ENCODE measurements around the gene TPM4.
"Not testable (repeated sequence)": the region's sequence is repeated elsewhere in the genome, so short reads cannot be mapped to it uniquely, and the experiment has no call there.

Gene TPM4

GRCh38 chr19:16076154-16076957 is at the start of gene TPM4:
TPM4 (plus strand) TSS chr19:16076495; CDS start chr19:16076566, 71 bp downstream.
- in situ Hi-C loops (cut with MboI; ENCODE audit: low pct_unique_long_range_greater_than_20kb, low sequenced_read_pairs), result no loop called here
- peak; percentile 91 for DNase-seq

- in situ Hi-C loops (cut with MboI; ENCODE audit: low pct_unique_long_range_greater_than_20kb, low sequenced_read_pairs), result no loop called here
These were observed 49.5 kb upstream of the TPM4 start for GRCh38 chr19:16026756-16027155.

DNA sequence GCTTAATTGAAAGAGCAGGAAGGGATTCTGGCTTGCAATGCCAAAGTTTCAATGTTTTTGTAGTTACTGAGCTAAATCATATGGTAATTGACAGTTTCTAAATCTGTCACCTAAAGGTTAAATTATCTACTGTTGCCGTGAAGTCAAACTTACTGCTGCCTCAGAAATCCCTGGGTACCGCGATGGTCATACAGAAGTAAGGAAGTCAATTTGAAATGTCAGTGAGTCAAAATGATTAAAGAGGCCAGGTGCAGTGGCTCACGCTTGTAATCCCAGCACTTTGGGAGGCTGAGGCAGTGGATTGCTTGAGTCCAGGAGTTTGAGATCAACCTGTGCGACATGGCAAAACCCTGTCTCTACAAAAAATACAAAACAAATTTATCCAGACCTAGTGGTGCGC is 48.8 kb upstream of the TPM4 start:
- DNase-seq, result no peak
- in situ Hi-C loops (cut with MboI; ENCODE audit: low pct_unique_long_range_greater_than_20kb, low sequenced_read_pairs), result no loop called here

More at GRCh38 chr19:16026756-16027155, 49.5 kb upstream of the TPM4 start:
- no peak for DNase-seq

GRCh38 chr19:16030155-16030554 is 46.1 kb upstream of the TPM4 start:
- in situ Hi-C loops (cut with MboI; ENCODE audit: low pct_unique_long_range_greater_than_20kb, low sequenced_read_pairs); DNase-seq: not testable (repeated sequence)

DNA sequence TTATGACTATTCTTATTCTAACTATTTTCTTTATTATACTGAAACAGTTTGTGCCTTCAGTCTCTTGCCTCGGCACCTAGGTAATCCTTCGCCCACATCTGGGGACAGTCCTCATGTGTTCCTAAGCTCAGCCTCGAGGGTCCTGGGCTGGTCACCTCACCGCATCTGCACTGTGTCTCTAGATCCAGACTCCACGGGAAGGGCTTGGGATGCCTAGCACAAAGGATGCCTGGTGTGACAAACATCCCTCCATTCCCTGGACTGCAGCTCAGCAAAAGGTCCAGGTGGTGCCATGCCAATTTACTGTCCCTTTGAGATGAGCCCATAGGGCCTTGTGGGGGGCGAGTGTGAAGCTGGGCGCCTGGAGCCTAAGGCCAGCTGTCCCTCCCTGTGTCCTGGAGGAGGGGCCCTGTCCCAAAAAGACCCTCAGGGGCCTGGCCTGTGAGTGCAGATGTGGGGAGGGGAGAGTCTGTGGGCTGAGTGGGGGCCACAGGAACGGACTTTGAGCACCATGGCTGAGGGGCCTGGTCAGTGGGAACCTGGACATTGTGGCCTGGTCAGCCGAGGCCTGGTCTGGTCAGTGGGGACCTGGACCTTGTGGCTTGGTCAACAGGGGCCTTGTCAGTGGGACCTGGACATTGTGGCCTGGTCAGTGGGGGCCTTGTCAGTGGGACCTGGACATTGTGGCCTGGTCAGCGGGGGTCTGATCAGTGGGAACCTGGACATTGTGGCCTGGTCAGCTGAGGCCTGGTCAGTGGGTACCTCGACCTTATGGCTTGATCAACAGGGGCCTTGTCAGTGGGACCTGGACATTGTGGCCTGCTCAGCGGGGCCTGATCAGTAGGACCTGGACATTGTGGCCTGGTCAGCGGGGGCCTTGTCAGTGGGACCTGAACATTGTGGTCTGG is 45.1 kb upstream of the TPM4 start:
- DNase-seq, result no peak
- in situ Hi-C loops (cut with MboI; ENCODE audit: low pct_unique_long_range_greater_than_20kb, low sequenced_read_pairs), result no loop called here

DNA sequence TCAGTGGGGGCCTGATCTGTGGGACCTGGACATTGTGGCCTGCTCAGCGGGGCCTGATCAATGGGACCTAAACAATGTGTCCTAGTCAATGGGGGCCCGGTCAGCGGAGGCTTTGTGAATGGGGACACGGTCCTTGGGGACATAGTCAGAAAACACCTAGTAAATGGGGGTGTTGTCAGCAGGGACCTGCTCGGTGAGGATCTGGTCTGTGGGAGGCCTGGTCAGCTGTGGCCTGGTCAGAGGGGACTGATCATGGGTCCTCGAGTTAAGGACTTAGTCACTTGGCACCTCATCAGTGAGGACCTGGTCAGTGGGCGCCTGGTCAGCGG is 44.5 kb upstream of the TPM4 start:
- no peak for DNase-seq
- in situ Hi-C loops (cut with MboI; ENCODE audit: low pct_unique_long_range_greater_than_20kb, low sequenced_read_pairs), result no loop called here

DNA sequence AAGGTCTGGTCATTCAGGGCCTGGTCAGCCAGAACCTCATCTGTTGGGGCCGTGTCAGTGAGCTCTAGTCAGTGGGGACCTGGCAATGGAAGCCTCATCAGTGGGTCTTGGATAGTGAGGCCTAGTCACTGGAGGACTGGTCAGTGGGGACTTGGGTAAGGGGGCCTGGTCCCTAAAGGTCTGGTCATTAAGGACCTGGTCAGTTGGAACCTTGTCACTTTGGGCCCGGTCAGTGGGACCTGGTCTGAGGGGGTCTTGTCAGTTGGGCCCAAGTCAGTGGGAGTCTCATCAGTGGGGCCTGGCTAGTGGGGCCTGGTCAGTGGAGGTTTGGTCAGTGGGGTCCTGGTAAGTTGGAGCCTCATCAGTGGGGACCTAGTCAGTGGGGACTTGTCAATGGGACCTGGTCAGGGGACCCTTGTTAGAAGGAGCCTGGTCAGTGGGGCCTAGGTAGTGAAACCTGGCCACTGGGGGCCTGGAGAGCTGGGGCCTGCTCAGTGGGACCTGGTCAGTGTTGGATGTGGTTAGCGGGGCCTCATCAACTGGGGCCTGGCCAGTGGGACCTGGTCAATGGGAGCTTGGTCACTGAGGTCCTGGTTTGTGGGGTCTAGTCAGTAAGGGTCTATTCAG is 43.7 kb upstream of the TPM4 start:
- in situ Hi-C loops (cut with MboI; ENCODE audit: low pct_unique_long_range_greater_than_20kb, low sequenced_read_pairs), result no loop called here
- no peak for DNase-seq

GRCh38 chr19:16033136-16033530 is 43.2 kb upstream of the TPM4 start:
- in situ Hi-C loops (cut with MboI; ENCODE audit: low pct_unique_long_range_greater_than_20kb, low sequenced_read_pairs), result no loop called here
- DNase-seq, result no peak

DNA sequence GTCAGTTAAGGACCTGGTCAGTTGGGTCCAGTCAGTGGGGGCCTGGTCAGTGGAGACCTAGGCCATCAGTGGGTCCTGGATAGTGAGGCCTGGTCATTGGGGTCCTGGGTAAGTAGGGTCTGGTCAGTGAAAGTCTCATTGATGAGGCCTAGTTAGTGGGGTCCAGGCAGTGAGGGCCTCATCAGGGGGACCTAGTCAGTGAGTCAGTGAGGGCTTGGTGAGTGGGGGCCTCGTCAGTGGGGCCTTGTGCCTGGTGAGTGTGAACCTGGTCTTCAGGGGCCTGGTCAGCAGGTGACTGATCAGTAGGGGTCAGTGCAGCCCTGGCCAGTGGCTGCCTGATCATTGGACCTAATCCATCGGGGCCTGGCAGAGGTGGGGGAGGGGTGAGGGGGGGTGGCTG is 42.6 kb upstream of the TPM4 start:
- in situ Hi-C loops (cut with MboI; ENCODE audit: low pct_unique_long_range_greater_than_20kb, low sequenced_read_pairs), result no loop called here
- DNase-seq, result no peak

- in situ Hi-C loops (cut with MboI; ENCODE audit: low pct_unique_long_range_greater_than_20kb, low sequenced_read_pairs), result no loop called here
- DNase-seq, result no peak
These were observed 42.1 kb upstream of the TPM4 start for GRCh38 chr19:16034180-16034579.

GRCh38 chr19:16034958-16035560 is 41.2 kb upstream of the TPM4 start:
- in situ Hi-C loops (cut with MboI; ENCODE audit: low pct_unique_long_range_greater_than_20kb, low sequenced_read_pairs), result no loop called here
- no peak for DNase-seq

GRCh38 chr19:16035601-16036297 is 40.5 kb upstream of the TPM4 start:
- in situ Hi-C loops (cut with MboI; ENCODE audit: low pct_unique_long_range_greater_than_20kb, low sequenced_read_pairs), result no loop called here
- no peak for DNase-seq

DNA sequence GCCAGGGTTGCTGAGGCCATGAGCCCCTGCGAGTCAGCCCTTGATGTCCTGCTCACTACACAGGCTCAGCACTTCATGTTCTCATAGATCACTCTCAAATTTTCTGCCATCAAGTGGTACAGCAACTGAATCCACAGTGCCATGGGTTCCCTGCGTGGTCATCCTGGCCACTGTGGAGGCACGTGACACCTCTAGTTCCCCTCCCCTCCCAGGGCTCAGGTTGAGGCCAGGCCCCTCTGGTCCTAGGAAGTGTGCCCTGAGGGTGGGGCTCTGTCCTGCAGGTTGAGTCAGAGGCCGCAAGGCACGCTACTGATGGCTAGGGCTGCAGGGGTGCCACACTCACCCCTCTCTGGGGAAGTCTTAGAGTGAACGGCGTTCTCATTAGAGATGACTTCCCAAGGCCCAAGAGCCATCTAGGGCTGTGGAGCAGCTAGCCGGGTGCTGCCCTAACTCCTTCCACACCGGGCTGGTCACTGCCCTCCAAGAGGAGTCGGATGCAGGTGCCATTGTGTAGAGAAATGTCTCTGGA is 39.8 kb upstream of the TPM4 start:
- in situ Hi-C loops (cut with MboI; ENCODE audit: low pct_unique_long_range_greater_than_20kb, low sequenced_read_pairs), result no loop called here
- DNase-seq, result no peak

- DNase-seq, result no peak
- in situ Hi-C loops (cut with MboI; ENCODE audit: low pct_unique_long_range_greater_than_20kb, low sequenced_read_pairs), result no loop called here
These were observed 39.4 kb upstream of the TPM4 start for GRCh38 chr19:16036941-16037340.

- DNase-seq, result no peak
- in situ Hi-C loops (cut with MboI; ENCODE audit: low pct_unique_long_range_greater_than_20kb, low sequenced_read_pairs), result no loop called here
These were observed 38.7 kb upstream of the TPM4 start for GRCh38 chr19:16037424-16038195.

GRCh38 chr19:16038196-16038695 is 38.0 kb upstream of the TPM4 start:
- in situ Hi-C loops (cut with MboI; ENCODE audit: low pct_unique_long_range_greater_than_20kb, low sequenced_read_pairs), result no loop called here
- DNase-seq, result no peak

DNA sequence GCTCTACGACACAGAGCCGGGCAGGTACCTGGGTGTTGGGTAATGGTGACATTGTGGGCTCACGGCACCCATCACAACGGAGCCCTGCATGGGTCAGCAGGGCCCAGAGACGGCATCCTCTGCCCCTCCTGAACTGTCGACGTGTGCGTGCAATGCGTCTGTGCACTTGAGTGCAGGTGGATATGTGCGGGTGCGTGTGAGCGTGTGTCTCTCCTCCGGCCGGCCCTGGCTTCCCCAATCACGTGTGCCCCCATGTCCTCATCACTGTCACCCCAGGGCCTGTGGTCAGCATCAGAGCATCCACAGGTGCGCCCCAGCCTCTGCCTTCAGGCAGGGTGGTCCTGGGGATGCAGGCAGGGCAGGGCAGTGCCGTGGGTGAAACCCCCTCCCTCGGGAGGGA is 37.2 kb upstream of the TPM4 start:
- in situ Hi-C loops (cut with MboI; ENCODE audit: low pct_unique_long_range_greater_than_20kb, low sequenced_read_pairs), result no loop called here
- DNase-seq, result no peak

GRCh38 chr19:16039545-16039944 is 36.8 kb upstream of the TPM4 start:
- no peak for DNase-seq
- in situ Hi-C loops (cut with MboI; ENCODE audit: low pct_unique_long_range_greater_than_20kb, low sequenced_read_pairs), result no loop called here
